Liver (tissue), 9 donors: ENCODE results near the gene TCERG1L. TPM values are rescaled to one million over a fixed set of nuclear protein-coding genes. Genes with fewer than 3 reads are reported as not detected.

Experiments
- DNase-seq: peaks from one replicate; pipeline ENCODE4 v3.0.0-alpha.2; 2017; ENCODE audit warnings: low spot score
- H3K27ac ChIP-seq, 2 donors: one replicate each; pipeline ENCODE4 v1.7.0; 2013; ENCODE audit warnings: inconsistent platforms in 2 of 2, low read length in 2 of 2, control low read depth in 1 of 2, low read depth in 1 of 2, mild to moderate bottlenecking in 1 of 2
- H3K27me3 ChIP-seq, 4 donors: one replicate each; pipeline versions ENCODE4 v1.6.1 to v1.7.0; 2013; ENCODE audit warnings: low read length in 3 of 4, inconsistent platforms in 1 of 4, mild to moderate bottlenecking in 1 of 4, moderate library complexity in 1 of 4; ENCODE audit not compliant: control insufficient read depth in 4 of 4, insufficient read depth in 4 of 4
- H3K36me3 ChIP-seq, 4 donors: one replicate each; pipeline versions ENCODE4 v1.6.1 to v1.7.0; 2013; ENCODE audit warnings: low read length in 3 of 4, mild to moderate bottlenecking in 3 of 4, low read depth in 1 of 4, moderate library complexity in 1 of 4; ENCODE audit not compliant: control insufficient read depth in 4 of 4, insufficient read depth in 3 of 4
- H3K4me1 ChIP-seq, 4 donors: one replicate each; pipeline versions ENCODE4 v1.6.1 to v1.7.0; 2013; ENCODE audit warnings: low read length in 3 of 4, mild to moderate bottlenecking in 3 of 4, moderate library complexity in 1 of 4; ENCODE audit not compliant: control insufficient read depth in 4 of 4, insufficient read depth in 4 of 4
- H3K4me3 ChIP-seq, 3 donors: one replicate each; pipeline versions ENCODE4 v1.6.1 to v1.7.0; 2013; ENCODE audit warnings: low read length in 3 of 3, control low read depth in 1 of 3, low read depth in 1 of 3, mild to moderate bottlenecking in 1 of 3
- H3K9ac ChIP-seq, 2 donors: one replicate each; pipeline ENCODE4 v1.7.0; 2013; ENCODE audit warnings: low read length in 2 of 2, mild to moderate bottlenecking in 2 of 2, moderate library complexity in 2 of 2, control low read depth in 1 of 2, low read depth in 1 of 2
- H3K9me3 ChIP-seq, 4 donors: one replicate each; pipeline versions ENCODE4 v1.6.1 to v1.7.0; 2013; ENCODE audit warnings: low read length in 3 of 4; ENCODE audit not compliant: control insufficient read depth in 4 of 4
- ATF3 ChIP-seq: IDR thresholded peaks from 2 replicates; pipeline ENCODE4 v1.6.1; 2016; ENCODE audit warnings: antibody characterized with exemption
- CTCF ChIP-seq: fragments of 150-350 bp; IDR thresholded peaks from 2 replicates; pipeline ENCODE4 v1.5.1; 2017; ENCODE audit warnings: improper control_type of control experiment, low read depth, low read length; ENCODE audit not compliant: missing input control
- EGR1 ChIP-seq, 2 donors: IDR thresholded peaks; 2 replicates each; pipeline ENCODE4 v1.6.1; 2016 to 2018; ENCODE audit warnings: antibody characterized with exemption in 2 of 2, low read depth in 2 of 2
- FOXA1 ChIP-seq: IDR thresholded peaks from 2 replicates; pipeline ENCODE4 v1.6.1; 2016; ENCODE audit warnings: antibody characterized with exemption
- FOXA2 ChIP-seq: IDR thresholded peaks from 2 replicates; pipeline ENCODE4 v1.6.1; 2016; ENCODE audit warnings: antibody characterized with exemption
- GABPA ChIP-seq, 2 donors: IDR thresholded peaks in 1 of 2; conservative IDR thresholded peaks in 1 of 2; 2 replicates each; pipeline ENCODE4 v1.6.1; 2016; ENCODE audit warnings: antibody characterized with exemption in 2 of 2, mild to moderate bottlenecking in 1 of 2, moderate library complexity in 1 of 2
- HNF4G ChIP-seq: IDR thresholded peaks from 2 replicates; pipeline ENCODE4 v1.6.1; 2016; ENCODE audit warnings: antibody characterized with exemption
- JUND ChIP-seq, 2 donors: IDR thresholded peaks; 2 replicates each; pipeline ENCODE4 v1.6.1; 2016; ENCODE audit warnings: antibody characterized with exemption in 2 of 2
- MAX ChIP-seq: IDR thresholded peaks from 2 replicates; pipeline ENCODE4 v1.6.1; 2016; ENCODE audit warnings: antibody characterized with exemption
- NR2F2 ChIP-seq: IDR thresholded peaks from 2 replicates; pipeline ENCODE4 v1.6.1; 2016; ENCODE audit warnings: antibody characterized with exemption
- RAD21 ChIP-seq, 2 donors: IDR thresholded peaks; 2 replicates each; pipeline ENCODE4 v1.6.1; 2016; ENCODE audit warnings: antibody characterized with exemption in 2 of 2, mild to moderate bottlenecking in 2 of 2
- REST ChIP-seq: IDR thresholded peaks from 2 replicates; pipeline ENCODE4 v1.6.1; 2016; ENCODE audit warnings: antibody characterized with exemption, mild to moderate bottlenecking
- RXRA ChIP-seq, 2 donors: IDR thresholded peaks; 2 replicates each; pipeline ENCODE4 v1.6.1; 2017 to 2018; ENCODE audit warnings: antibody characterized with exemption in 2 of 2, mild to moderate bottlenecking in 1 of 2
- SP1 ChIP-seq: IDR thresholded peaks from 2 replicates; pipeline ENCODE4 v1.6.1; 2018; ENCODE audit warnings: antibody characterized with exemption, mild to moderate bottlenecking
- TAF1 ChIP-seq: conservative IDR thresholded peaks from 2 replicates; pipeline ENCODE4 v1.6.1; 2016; ENCODE audit warnings: antibody characterized with exemption, mild to moderate bottlenecking
- YY1 ChIP-seq: IDR thresholded peaks from 2 replicates; pipeline ENCODE4 v1.6.1; 2016; ENCODE audit warnings: antibody characterized with exemption, mild to moderate bottlenecking
- ZBTB33 ChIP-seq: IDR thresholded peaks from 2 replicates; pipeline ENCODE4 v1.6.1; 2016; ENCODE audit warnings: antibody characterized with exemption
- WGBS: extraction: QIAGEN DNeasy Blood & Tissue Kit; methylation state at CpG from one replicate; pipeline ENCODE4 v1.1.7; 2013; 5-methylcytosine and 5-hydroxymethylcytosine counted together
- polyA plus RNA-seq, 2 donors: library from polyadenylated mRNA; stranded (reverse) in 1 of 2; unstranded in 1 of 2; fragments of 200-250 nt in 1 of 2; fragments of >200 nt in 1 of 2; fragmentation: Nextera tagmentation in 1 of 2; extraction: Ambion mirVana in 1 of 2; gene quantifications; one replicate each; pipeline versions ENCODE4 v1.2.1 to v1.2.3, GENCODE V29; 2013 to 2015
- total RNA-seq, 2 donors: library from RNA; depleted of rRNA; stranded (reverse); fragments of >200 nt; gene quantifications; one replicate each; pipeline ENCODE4 v1.2.3, GENCODE V29; 2014
- donor health status: healthy.
- donor health status: healthy.
- donor health status: healthy.
- donor health status: healthy.
- donor health status: healthy.

The TCERG1L gene
- total and polyA plus RNA-seq, 4 donors, result not detected

- Histone ChIP-seq H3K4me3 (no peak overlapping the region), H3K4me1 (peaks cover 0 to 2% (median 0%) of the 10 kb centered on the region in 4 donors), H3K9me3 (no peaks in the 10 kb centered on the region), H3K27me3 (no peaks in the 10 kb centered on the region), H3K36me3 (no peaks in the 10 kb centered on the region), H3K27ac (no peak overlapping the region), H3K9ac (no peak overlapping the region)
- no peak for DNase-seq
- 79% methylated on average over 13 of the region's 13 CpGs for WGBS
- TF ChIP-seq FOXA1 (no peak), YY1 (no peak), CTCF (no peak), HNF4G (no peak), ATF3 (no peak), EGR1 (IDR thresholded peaks at IDR 0.05; ENCODE audit: low read depth in 2 of 2) (no peak), JUND (IDR thresholded peaks at IDR 0.05) (no peak), FOXA2 (no peak), SP1 (no peak), REST (no peak), MAX (no peak), NR2F2 (no peak), GABPA (IDR thresholded peaks at IDR 0.05 in 1 of 2, conservative IDR thresholded peaks at IDR 0.05 in 1 of 2) (no peak), ZBTB33 (no peak), TAF1 (no peak), RAD21 (IDR thresholded peaks at IDR 0.05) (no peak), RXRA (IDR thresholded peaks at IDR 0.05) (no peak)
Observed at GRCh38 chr10:131082201-131082850, 229.2 kb downstream of the TCERG1L start.
